DND-41 (cell line): ENCODE results near the gene KCNJ15.

ENCODE experiments used
- EZH2 ChIP-seq: IDR thresholded peaks from 3 replicates; pipeline ENCODE4 v1.6.1; 2012; ENCODE audit warnings: borderline replicate concordance, low read depth, mild to moderate bottlenecking, moderate library complexity, low read length, inconsistent platforms; ENCODE audit not compliant: severe bottlenecking
- TF ChIP-seq, protein P1 (sequence below): IDR thresholded peaks from 2 replicates; pipeline ENCODE4 v1.5.1; 2012; ENCODE audit warnings: borderline replicate concordance, low read length, moderate library complexity, mild to moderate bottlenecking; ENCODE audit not compliant: poor library complexity, severe bottlenecking; ENCODE audit errors: extremely low read depth

DNA sequence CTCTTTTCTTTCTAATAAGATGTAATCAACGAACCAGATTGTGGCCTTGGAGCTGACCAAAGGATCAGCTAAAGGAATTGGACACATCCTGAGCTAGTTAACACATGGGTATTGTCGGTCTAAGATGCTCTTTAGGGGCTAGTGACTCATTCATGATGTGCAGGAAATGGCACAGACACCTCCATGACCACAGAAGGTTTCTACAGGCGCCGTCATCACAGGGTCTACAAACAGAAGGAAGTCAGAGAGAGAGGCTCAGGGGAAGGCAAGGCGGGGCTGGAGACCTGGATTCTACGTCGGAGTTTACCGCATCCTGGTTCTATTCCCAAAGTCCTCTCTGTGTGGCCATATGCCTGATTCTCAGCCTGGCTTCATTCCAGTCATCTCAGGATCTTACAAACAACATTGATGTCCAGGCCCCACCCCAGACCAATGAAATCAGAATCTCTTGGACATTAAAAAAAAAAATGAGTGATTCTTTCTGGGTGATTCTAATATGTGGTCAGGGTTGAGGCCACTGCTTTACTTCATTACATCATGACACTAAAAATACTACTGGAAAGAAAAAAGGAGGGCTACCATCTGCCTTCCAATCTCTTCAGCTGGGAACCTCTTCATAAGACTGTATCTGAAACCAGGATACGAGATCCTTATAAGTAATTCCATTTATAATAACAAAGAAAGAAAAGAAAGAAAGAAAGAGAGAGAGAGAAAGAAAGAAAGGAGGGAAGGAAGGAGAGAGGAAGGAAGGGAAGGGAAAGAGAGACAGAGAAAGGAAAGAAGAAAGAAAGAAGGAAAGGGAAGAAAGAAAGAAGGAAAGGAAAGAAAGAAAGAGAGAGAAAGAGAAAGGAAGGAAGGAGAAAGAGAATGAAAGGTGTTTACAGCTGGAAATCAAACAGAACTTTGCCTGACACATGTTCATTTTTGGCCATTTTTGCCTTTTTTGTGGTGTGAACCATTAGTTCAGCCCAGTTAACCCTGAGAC, 11.6 kb upstream of the KCNJ15 start:
- TF ChIP-seq, protein P1, sequence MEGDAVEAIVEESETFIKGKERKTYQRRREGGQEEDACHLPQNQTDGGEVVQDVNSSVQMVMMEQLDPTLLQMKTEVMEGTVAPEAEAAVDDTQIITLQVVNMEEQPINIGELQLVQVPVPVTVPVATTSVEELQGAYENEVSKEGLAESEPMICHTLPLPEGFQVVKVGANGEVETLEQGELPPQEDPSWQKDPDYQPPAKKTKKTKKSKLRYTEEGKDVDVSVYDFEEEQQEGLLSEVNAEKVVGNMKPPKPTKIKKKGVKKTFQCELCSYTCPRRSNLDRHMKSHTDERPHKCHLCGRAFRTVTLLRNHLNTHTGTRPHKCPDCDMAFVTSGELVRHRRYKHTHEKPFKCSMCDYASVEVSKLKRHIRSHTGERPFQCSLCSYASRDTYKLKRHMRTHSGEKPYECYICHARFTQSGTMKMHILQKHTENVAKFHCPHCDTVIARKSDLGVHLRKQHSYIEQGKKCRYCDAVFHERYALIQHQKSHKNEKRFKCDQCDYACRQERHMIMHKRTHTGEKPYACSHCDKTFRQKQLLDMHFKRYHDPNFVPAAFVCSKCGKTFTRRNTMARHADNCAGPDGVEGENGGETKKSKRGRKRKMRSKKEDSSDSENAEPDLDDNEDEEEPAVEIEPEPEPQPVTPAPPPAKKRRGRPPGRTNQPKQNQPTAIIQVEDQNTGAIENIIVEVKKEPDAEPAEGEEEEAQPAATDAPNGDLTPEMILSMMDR, result no peak
- TF ChIP-seq EZH2, result no peak
